GM12874 (cell line): Measurements from ENCODE around the gene HABP4.

ENCODE experiments used
- TF ChIP-seq, protein P1 (sequence below): IDR thresholded peaks from 2 replicates; pipeline ENCODE4 v1.5.1; 2011; ENCODE audit warnings: low read depth, mild to moderate bottlenecking, control low read depth, low read length, moderate library complexity; ENCODE audit not compliant: insufficient read depth

Gene HABP4

DNA sequence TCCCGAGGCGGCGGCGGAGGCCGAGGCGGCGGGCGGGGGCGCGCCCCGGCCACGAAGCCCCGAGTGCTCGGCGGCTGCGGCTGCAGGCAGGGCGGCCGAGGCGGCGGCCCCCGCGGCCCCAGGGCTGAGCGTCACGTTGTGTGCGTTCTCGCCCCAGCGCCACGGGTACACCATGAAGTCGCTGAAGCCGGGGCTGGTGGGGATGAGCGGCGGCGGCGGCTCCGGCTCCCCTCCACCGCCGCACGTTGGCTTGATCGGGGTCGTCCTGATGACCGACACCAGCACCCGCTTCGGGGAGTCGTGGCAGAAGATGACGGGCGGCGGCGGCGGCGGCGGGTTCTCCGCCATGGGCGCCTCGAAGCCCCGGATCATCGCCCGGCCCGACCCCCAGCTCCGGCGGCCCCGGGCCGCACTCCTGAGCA, 32.3 kb upstream of the HABP4 start:
- TF ChIP-seq, protein P1, sequence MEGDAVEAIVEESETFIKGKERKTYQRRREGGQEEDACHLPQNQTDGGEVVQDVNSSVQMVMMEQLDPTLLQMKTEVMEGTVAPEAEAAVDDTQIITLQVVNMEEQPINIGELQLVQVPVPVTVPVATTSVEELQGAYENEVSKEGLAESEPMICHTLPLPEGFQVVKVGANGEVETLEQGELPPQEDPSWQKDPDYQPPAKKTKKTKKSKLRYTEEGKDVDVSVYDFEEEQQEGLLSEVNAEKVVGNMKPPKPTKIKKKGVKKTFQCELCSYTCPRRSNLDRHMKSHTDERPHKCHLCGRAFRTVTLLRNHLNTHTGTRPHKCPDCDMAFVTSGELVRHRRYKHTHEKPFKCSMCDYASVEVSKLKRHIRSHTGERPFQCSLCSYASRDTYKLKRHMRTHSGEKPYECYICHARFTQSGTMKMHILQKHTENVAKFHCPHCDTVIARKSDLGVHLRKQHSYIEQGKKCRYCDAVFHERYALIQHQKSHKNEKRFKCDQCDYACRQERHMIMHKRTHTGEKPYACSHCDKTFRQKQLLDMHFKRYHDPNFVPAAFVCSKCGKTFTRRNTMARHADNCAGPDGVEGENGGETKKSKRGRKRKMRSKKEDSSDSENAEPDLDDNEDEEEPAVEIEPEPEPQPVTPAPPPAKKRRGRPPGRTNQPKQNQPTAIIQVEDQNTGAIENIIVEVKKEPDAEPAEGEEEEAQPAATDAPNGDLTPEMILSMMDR, result no peak

DNA sequence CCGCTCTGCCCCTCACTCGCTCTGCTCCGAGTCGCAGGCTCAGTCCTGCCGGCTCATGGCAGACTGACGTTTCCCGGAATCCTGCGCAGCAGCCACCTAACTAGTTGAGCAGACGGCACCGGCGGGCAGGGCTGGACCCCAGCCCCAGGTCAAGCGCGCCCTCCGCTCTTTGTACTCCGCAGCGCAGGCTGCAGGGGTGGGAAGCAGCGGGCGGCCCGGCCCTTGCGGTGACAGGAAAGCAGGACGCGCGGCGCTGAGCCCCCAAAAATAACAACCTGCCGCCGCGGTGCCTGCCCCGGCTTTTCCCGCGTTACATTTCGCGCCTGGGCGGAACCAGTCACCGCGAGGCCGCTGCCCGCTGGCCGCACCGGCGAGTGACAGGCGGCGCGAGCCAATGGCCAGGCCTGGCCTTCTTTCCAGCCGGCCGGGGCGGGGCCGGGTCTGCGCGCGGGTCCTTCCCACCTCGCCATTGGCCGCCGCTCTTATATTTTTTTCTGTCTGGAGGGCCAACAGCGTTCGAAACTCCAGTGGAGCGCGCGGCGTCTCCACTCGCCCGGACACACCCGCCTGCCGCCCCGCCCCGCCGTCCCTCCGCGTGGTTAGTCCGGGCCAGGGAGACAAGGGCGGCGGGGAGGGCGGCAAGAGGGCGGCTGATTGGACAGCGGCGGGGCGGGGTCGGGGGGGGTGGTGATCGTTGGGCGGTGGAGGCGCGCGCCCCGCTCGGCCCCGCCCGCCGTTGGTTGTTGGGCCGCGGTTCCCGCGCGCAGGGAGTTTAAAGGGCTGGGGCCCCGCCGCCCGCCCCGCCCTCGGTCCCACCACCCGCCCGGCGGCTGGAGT, 31.7 kb upstream of the HABP4 start, which contains the start of gene ZNF367:
Gene ZNF367 (minus strand): TSS at position 288 of the 837 bp plus-strand sequence. CDS start 338 bp downstream, outside the sequence.
- TF ChIP-seq, protein P1, result no peak

DNA sequence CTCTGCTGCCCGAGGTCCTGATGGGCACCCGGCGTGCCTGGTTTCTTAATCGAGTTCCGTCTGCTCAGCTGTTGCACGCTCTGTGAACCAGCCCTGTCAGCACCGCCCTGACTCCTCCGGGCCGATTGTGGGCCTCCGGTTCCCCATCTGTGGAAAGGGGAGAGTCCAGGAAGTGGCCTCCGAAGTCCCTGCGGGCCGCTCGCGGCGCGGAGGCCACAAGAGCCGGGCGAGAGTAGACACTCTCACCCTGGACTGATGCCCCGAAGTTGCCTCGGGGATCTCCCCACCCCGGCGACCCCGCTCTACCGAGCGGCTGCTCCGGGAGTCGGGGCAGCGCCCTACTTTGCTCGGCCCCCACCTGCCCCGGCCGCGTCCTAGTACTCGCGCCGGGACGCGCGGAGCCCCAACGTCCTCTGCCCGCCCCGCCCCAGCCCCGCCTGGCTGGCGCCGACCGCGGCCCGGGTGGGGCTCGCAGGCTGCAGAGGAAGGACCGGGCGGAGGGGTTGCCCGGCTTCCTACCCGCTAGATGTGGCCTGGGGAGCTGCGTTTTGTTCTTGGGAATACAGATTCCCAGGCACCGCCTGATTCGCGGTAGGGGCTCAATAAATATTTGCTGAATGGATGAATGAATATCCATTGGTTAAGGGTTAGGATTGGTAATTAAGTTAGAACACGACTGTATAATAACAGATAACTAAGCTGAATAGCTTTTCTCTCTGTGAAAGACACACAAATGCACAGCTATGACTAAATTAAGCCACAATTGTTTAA, 30.9 kb upstream of the HABP4 start:
- TF ChIP-seq, protein P1, result no peak

DNA sequence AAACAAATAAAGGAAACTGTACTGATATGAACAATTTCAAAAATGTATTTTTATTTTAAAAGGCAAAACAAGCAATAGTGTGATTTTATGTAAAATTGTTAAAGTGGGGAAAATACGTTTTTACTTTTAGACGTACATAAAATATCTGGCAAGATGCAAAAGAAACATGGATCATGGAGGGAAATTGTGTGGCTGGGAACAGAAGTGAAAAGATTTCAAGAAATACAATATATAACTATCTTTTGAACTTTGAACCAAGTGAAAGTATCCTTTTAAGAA, 30.3 kb upstream of the HABP4 start:
- TF ChIP-seq, protein P1, result no peak

DNA sequence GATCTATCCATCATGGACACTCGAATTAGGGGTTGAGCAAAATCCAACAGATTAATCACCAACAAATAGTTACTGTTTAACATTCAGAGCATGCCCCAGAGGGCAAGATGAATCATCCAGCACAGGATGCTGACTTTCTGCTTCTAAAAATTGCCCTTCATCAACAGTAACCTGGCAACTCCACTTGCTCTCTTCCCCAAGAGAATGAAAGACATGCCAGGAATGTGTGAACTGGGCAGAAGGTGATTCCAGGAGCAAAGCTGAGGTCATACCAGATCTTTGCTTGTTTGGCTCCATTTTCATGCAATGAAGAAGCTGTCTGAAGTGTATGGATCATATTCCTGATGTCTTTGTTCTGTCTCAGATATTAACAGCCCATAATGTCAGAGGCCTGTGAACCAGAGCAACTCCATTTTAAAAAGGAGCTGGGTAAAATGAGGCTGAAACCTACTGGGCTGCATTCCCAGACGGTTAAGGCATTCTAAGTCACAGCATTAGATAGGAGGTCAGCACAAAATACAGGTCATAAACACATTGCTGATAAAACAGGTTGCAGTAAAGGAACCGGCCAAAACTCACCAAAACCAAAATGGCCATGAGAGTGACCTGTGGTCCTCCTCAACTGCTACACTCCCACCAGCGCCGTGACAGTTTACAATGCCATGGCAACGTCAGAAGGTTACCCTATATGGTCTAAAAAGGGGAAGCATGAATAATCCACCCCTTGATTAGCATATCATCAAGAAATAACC, 29.3 kb upstream of the HABP4 start:
- TF ChIP-seq, protein P1, result no peak

DNA sequence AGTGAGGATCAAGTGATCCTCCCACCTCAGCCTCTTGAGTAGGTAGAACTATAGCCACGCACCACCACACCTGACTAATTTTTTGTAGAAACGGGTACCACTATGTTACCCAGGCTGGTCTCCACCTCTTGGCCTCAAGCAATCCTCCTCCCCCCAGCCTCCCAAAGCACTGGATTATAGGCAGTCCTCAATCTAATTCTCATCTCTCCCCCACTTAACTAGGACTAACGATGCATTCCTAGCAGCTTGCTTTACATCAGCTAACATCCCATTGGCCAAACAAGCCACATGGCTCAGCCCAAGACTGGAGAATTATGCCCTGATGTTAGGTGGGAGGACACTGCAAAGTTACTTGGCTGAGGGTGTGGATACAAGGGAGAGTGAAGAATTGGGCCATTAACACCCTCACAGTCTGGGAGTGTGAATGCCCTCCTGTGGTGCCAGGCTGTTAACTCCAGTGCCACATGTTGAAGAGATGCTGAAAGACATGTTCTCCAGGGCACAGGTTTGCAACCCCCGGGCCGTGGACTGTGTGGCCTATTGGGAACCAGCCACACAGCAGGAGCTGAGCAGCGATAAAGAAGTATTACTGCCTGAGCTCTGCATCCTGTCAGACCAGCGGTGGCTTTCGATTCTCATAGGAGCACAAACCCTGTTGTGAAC, 26.5 kb upstream of the HABP4 start:
- TF ChIP-seq, protein P1, result no peak
